Muscle layer of colon (tissue), 2 donors: ENCODE measurements around the gene PTPN13.

Source experiments
- H3K27ac ChIP-seq: one replicate; pipeline ENCODE4 v1.7.0; 2013; ENCODE audit warnings: low read depth, mild to moderate bottlenecking, low read length, moderate library complexity
- H3K27me3 ChIP-seq, 2 donors: one replicate each; pipeline ENCODE4 v1.7.0; 2013; ENCODE audit warnings: low read length in 2 of 2, mild to moderate bottlenecking in 2 of 2; ENCODE audit not compliant: insufficient read depth in 2 of 2, control insufficient read depth in 1 of 2
- H3K36me3 ChIP-seq: one replicate; pipeline ENCODE4 v1.7.0; 2013; ENCODE audit warnings: mild to moderate bottlenecking, low read length; ENCODE audit not compliant: insufficient read depth
- H3K4me1 ChIP-seq: one replicate; pipeline ENCODE4 v1.7.0; 2013; ENCODE audit warnings: mild to moderate bottlenecking, low read length; ENCODE audit not compliant: insufficient read depth
- H3K4me3 ChIP-seq, 2 donors: one replicate each; pipeline ENCODE4 v1.7.0; 2013; ENCODE audit warnings: low read length in 2 of 2, low read depth in 1 of 2, mild to moderate bottlenecking in 1 of 2, moderate library complexity in 1 of 2
- H3K9ac ChIP-seq: one replicate; pipeline ENCODE4 v1.7.0; 2013; ENCODE audit warnings: low read length
- H3K9me3 ChIP-seq: one replicate; pipeline ENCODE4 v1.7.0; 2013; ENCODE audit warnings: mild to moderate bottlenecking, low read length
- donor health status: abdominal sarcoma.
- donor health status: Adenocarcinoma of cecum.

The PTPN13 gene

DNA sequence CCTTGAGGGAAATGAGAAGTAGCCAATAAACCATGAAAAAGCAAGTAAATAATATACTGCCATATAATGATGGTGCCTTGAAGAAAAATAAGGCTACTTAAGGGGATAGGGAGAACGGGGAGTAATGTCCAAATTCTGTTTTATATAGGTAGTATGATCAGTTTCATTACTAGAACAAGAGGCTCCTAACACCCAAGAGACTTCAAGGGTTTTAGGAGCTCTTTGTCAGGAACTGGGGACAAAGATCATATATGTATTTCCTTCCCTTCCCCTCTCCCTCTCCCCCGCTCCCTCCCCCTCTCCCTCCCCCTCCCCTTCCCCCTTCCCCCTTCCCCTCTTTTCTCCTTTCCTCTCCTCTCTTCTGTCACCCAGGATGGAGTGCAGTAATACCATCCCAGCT, 127.3 kb downstream of the PTPN13 start:
- no peak overlapping the region for H3K27ac ChIP-seq
- no peaks in the 10 kb centered on the region for H3K9me3 ChIP-seq

DNA sequence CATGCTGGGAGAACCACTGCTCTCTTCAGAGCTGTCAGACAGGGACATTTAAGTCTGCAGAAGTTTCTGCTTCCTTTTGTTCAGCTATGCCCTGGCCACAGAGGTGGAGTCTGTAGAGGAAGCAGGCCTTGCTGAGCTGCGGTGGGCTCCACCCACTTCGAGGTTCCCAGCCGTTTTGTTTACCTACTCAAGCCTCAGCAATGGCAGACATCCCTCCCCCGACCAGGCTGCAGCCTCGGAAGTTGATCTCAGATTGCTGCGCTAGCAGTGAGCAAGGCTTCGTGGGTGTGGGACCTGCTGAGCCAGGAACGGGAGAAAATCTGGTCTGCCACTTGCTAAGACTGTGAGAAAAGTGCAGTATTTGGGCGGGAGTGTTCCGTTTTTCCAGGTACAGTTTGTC, 136.2 kb downstream of the PTPN13 start:
- Histone ChIP-seq H3K9me3 (no peaks in the 10 kb centered on the region), H3K9ac (no peak overlapping the region), H3K4me3 (no peak overlapping the region), H3K4me1 (no peaks in the 10 kb centered on the region), H3K27ac (no peak overlapping the region), H3K36me3 (no peaks in the 10 kb centered on the region), H3K27me3 (no peaks in the 10 kb centered on the region)

More for the DNA sequence above, 127.3 kb downstream of the PTPN13 start:
- Histone ChIP-seq H3K4me1 (no peaks in the 10 kb centered on the region), H3K4me3 (no peak overlapping the region), H3K36me3 (no peaks in the 10 kb centered on the region), H3K27me3 (no peaks in the 10 kb centered on the region), H3K9ac (no peak overlapping the region)

DNA sequence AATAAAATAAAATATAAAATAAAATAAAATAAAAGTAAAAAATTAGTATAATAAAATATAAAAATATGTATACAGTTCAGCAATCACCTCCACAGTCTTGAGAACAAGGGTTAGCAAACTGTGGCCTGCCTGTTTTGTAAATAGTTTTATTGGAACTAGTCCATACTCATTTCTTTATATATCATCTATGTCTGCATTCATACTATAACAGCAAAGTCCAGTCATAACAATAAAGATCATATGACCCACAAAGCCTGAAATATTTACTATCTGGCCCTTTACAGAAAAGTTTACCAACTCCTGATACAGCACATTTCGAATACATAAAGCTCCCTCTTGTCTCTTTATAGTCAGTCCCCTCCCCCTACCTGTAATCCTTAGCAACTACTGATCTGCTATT, 143.1 kb downstream of the PTPN13 start:
- no peak overlapping the region for H3K27ac ChIP-seq
- peaks cover 4% of the 10 kb centered on the region for H3K36me3 ChIP-seq
- H3K27me3 ChIP-seq: no peaks in the 10 kb centered on the region
- H3K4me3 ChIP-seq: no peak overlapping the region
- H3K9me3 ChIP-seq: no peaks in the 10 kb centered on the region
- no peaks in the 10 kb centered on the region for H3K4me1 ChIP-seq
- no peak overlapping the region for H3K9ac ChIP-seq

DNA sequence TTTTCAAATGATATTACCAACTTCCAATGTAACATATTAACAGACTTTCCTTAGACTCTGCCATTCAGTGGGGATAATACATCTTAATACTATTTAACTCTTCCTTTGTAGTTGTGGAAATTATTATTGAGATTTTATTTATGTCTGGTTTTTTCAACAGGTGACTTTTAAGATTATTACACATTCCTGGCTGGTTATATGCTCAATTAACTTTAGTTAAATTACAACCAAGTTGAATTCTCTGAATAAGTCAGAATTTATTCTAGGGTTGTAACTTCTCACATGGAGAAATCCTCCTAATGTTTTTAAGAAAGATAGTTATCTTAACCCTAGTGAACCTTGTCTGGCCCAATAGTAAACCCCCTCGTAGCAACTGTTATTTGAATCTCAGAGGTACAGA, 147.7 kb downstream of the PTPN13 start:
- Histone ChIP-seq H3K27ac (no peak overlapping the region), H3K4me3 (no peak overlapping the region)

DNA sequence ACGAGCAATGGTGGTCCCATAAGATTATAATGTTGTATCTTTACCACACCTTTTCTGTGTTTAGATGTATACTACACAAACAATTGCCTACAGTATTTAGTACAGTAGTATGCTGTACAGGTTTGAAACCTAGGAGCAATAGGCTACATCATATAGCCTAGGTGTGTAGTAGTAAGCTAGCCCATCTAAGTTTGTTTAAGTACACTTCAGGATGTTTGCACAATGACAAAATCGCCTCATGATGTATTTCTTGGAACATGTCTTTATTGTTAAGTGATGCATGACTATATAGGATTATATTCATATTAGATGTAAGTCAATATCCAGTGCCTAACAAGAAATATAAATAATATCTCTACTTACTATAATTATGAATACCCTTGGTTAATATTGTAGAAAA, 150.5 kb downstream of the PTPN13 start:
- Histone ChIP-seq H3K4me3 (no peak overlapping the region), H3K36me3 (peaks cover 10% of the 10 kb centered on the region), H3K27ac (no peak overlapping the region), H3K27me3 (no peaks in the 10 kb centered on the region), H3K9me3 (no peaks in the 10 kb centered on the region), H3K4me1 (no peaks in the 10 kb centered on the region), H3K9ac (no peak overlapping the region)

More for the DNA sequence above, 147.7 kb downstream of the PTPN13 start:
- no peaks in the 10 kb centered on the region for H3K4me1 ChIP-seq
- no peaks in the 10 kb centered on the region for H3K9me3 ChIP-seq
- peaks cover 10% of the 10 kb centered on the region for H3K36me3 ChIP-seq
- no peaks in the 10 kb centered on the region for H3K27me3 ChIP-seq
- no peak overlapping the region for H3K9ac ChIP-seq

DNA sequence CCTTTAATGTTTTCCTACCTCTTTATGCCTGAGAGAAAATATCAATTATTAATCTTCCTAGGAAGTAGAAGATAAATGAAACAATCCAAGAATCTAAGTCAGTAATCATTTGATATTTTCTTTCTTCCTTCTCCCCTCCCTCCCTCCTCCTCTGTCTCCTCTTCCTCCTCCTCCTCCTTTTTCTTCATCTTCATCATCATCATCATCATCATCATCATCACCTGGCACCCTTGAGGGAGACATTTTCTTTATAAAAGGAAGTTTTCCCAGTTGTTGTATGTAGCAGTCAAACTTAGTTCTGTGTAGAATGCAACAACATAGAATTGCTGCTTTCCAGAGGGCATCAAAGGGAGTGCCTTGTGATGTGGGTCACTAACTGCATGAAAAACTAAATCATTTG, 155.0 kb downstream of the PTPN13 start:
- Histone ChIP-seq H3K9me3 (no peaks in the 10 kb centered on the region), H3K9ac (no peak overlapping the region), H3K4me1 (no peaks in the 10 kb centered on the region), H3K27me3 (no peaks in the 10 kb centered on the region), H3K36me3 (peaks cover 6% of the 10 kb centered on the region), H3K4me3 (no peak overlapping the region), H3K27ac (no peak overlapping the region)

DNA sequence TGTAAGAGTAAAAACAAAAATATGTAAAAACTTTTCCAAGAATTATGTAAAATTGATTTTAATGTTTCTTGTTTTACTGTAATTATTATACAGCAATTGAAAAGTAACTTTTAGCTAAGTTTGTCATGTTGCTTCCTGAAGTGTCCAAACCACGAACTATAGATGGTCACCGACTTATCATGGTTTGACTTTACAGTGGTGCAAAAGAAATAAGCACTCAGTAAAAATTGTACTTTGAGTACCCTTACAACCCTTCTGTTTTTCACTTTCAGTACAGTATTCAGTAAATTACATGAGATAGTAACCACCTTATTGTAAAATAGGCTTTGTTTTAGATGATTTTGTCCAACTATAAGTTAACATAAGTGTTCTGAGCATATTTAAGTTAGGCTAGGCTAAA, 161.3 kb downstream of the PTPN13 start:
- Histone ChIP-seq H3K27ac (no peak overlapping the region), H3K36me3 (no peaks in the 10 kb centered on the region), H3K4me3 (no peak overlapping the region), H3K4me1 (no peaks in the 10 kb centered on the region), H3K9ac (no peak overlapping the region), H3K27me3 (no peaks in the 10 kb centered on the region), H3K9me3 (no peaks in the 10 kb centered on the region)

DNA sequence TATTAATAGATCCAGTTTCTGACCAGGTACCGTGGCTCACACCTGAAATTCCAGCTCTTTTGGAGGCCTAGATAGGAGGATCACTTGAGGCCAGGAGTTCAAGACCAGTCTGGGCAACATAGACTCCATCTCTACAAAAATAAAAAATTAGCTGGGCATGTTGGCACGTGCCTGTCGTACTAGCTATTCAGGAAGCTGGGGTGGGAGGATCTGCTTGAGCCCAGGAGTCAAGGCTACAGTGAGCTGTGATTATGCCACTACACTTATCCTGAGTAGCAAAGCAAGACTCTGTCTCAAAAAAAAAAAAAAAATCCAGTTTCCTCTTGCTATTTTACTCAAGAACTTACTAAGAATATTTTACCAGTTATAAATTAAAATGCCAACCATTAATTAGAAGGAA, 163.4 kb downstream of the PTPN13 start:
- H3K9ac ChIP-seq: no peak overlapping the region
- no peak overlapping the region for H3K4me3 ChIP-seq
- H3K27ac ChIP-seq: no peak overlapping the region
- H3K4me1 ChIP-seq: no peaks in the 10 kb centered on the region
- H3K36me3 ChIP-seq: peaks cover 7% of the 10 kb centered on the region
- H3K9me3 ChIP-seq: no peaks in the 10 kb centered on the region
- H3K27me3 ChIP-seq: no peaks in the 10 kb centered on the region

DNA sequence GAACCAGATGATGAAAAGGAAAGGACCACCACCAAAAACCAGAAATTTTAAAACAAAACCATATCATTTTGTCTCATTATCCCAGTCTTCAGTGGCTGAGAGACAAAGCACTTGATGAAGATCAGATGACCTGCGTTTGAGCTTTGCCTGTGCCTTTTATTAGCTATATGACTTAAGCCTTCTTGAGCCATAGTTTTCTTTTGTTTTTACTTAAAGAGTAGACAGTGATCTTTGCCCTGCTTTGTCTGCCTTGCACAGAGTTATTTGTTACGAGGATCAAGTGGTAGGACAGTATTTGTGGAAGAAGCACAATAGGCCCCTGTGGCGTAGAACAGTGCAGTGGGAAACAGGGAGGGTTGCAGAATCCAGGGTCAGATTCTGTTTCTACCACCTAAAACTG, 165.2 kb downstream of the PTPN13 start:
- no peak overlapping the region for H3K4me3 ChIP-seq
- H3K9me3 ChIP-seq: no peaks in the 10 kb centered on the region
- H3K36me3 ChIP-seq: peaks cover 13% of the 10 kb centered on the region
- no peaks in the 10 kb centered on the region for H3K27me3 ChIP-seq
- H3K27ac ChIP-seq: no peak overlapping the region
- H3K9ac ChIP-seq: no peak overlapping the region
- no peaks in the 10 kb centered on the region for H3K4me1 ChIP-seq

DNA sequence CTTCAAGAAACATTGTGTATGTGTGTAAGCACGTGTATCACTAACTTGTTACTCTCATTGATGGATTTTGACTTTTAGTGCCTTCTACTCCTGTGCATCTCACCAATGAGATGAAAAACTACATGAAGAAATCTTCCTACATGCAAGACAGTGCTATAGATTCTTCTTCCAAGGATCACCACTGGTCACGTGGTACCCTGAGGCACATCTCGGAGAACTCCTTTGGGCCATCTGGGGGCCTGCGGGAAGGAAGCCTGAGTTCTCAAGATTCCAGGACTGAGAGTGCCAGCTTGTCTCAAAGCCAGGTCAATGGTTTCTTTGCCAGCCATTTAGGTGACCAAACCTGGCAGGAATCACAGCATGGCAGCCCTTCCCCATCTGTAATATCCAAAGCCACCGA, 168.5 kb downstream of the PTPN13 start:
- no peaks in the 10 kb centered on the region for H3K27me3 ChIP-seq

DNA sequence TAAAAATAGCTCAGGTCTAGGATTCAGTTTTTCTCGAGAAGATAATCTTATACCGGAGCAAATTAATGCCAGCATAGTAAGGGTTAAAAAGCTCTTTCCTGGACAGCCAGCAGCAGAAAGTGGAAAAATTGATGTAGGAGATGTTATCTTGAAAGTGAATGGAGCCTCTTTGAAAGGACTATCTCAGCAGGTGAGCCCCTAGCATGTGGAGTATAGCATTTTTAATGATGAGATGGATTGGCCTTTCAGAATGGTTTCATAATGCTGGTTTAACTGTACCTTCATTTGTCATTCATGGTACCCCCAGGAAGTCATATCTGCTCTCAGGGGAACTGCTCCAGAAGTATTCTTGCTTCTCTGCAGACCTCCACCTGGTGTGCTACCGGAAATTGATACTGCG, 175.7 kb downstream of the PTPN13 start:
- Histone ChIP-seq H3K4me1 (no peaks in the 10 kb centered on the region), H3K36me3 (peaks cover 16% of the 10 kb centered on the region)

More for the DNA sequence above, 168.5 kb downstream of the PTPN13 start:
- H3K9me3 ChIP-seq: no peaks in the 10 kb centered on the region
- no peak overlapping the region for H3K4me3 ChIP-seq
- H3K27ac ChIP-seq: no peak overlapping the region
- H3K36me3 ChIP-seq: peaks cover 20% of the 10 kb centered on the region
- no peak overlapping the region for H3K9ac ChIP-seq
- H3K4me1 ChIP-seq: no peaks in the 10 kb centered on the region

DNA sequence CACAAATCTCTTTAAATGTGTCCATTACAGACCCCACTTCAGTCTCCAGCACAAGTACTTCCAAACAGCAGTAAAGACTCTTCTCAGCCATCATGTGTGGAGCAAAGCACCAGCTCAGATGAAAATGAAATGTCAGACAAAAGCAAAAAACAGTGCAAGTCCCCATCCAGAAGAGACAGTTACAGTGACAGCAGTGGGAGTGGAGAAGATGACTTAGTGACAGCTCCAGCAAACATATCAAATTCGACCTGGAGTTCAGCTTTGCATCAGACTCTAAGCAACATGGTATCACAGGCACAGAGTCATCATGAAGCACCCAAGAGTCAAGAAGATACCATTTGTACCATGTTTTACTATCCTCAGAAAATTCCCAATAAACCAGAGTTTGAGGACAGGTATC, 177.0 kb downstream of the PTPN13 start:
- no peaks in the 10 kb centered on the region for H3K4me1 ChIP-seq
- H3K4me3 ChIP-seq: no peak overlapping the region
- no peak overlapping the region for H3K27ac ChIP-seq
- no peaks in the 10 kb centered on the region for H3K9me3 ChIP-seq
- H3K27me3 ChIP-seq: no peaks in the 10 kb centered on the region
- peaks cover 16% of the 10 kb centered on the region for H3K36me3 ChIP-seq
- no peak overlapping the region for H3K9ac ChIP-seq

More for the DNA sequence above, 175.7 kb downstream of the PTPN13 start:
- Histone ChIP-seq H3K9ac (no peak overlapping the region), H3K9me3 (no peaks in the 10 kb centered on the region), H3K27ac (no peak overlapping the region), H3K4me3 (no peak overlapping the region), H3K27me3 (no peaks in the 10 kb centered on the region)
